ENCODE results near the gene BPIFB3.

DNA sequence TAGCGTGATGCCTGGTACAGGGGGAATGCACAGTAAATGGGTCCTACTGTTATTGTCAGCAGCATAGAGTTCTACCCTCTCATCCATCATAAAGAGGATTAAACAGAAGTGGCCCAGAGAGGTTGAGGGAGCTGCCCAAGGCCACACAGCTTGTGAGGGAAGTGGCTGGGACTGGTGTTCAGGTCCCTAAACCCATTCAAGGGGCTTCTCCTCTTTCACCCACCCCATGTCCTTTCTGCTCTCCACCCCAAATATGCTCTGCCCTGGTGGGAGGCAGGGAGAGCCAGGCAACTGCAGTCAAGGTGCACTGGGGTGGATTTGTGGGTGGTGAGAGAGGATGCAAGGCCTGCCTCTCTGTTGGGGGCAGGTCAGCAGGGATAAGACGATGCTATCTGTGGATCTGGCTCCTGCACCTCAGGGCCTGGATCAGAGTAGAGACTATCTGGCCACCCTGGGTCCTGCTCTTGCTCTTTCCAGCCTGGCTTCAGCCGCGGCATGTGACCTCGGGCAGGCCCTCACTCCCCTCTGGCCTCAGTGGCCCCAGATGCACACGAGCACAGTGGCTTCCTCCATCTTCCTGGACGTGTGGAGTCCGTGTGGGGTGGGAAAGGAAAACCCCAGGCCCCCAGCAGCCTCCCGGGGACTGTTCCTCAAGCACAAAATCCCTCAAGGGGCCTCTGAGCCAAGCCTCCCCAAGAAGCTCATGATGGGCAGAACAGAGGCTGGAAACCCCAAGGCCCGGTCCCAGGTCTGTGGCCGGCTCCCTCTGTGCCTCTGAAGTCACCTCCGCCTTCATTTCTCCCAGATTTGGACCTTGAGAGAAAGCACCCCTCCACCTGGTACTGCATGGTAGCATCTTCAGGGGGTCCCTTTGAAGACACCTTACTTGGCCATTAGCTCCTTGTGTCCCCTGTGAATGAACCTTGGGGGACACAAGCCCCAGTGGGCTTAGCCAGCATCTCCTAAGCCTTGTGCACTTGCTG, 25.6 kb upstream of the BPIFB3 start:
- TF ChIP-seq EP300 (IDR thresholded peaks at IDR 0.05) (no peak), CTCF (IDR thresholded peaks at IDR 0.05) (no peak)

Measured in suprapubic skin (tissue), 3 donors.